Esophagus muscularis mucosa (tissue), 3 donors: ENCODE results near the gene OR13J1.

Experiments
- POLR2AphosphoS5 ChIP-seq, 2 donors: sonication (generic); formaldehyde crosslinking; IDR thresholded peaks; one replicate each; pipeline ENCODE4 v1.6.1; 2017; ENCODE audit warnings: antibody characterized with exemption in 2 of 2
- TF ChIP-seq, protein P1 (sequence below), 3 experiments: fragments of 200-600 bp in 2 of 3; fragments of 450-650 bp in 1 of 3; sonication (generic) in 2 of 3; IDR thresholded peaks; one replicate each; pipeline ENCODE4 v1.5.1; 2017 to 2019; ENCODE audit warnings: antibody characterized with exemption in 3 of 3, mild to moderate bottlenecking in 2 of 3, moderate library complexity in 1 of 3

DNA sequence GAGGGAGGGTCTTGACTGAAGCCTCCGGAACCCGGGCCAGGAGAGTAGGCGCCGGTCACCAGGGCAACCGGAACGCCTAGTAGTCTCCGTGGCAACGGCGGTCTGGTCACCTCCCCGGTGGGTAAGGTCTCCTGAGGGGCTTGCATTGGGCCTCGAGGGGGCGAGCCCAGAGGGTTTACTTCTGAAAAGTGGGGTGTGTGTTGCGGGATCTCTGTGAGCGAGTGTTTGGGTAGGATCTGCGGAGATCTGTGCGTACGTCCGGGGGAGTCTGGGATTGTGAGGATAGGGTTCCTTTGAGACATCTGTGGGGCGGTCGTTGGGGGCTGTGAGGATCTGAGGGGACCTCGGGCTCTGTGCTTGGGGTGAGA, 41.5 kb downstream of the OR13J1 start, which contains the start of gene FAM221B:
- TF ChIP-seq, protein P1, sequence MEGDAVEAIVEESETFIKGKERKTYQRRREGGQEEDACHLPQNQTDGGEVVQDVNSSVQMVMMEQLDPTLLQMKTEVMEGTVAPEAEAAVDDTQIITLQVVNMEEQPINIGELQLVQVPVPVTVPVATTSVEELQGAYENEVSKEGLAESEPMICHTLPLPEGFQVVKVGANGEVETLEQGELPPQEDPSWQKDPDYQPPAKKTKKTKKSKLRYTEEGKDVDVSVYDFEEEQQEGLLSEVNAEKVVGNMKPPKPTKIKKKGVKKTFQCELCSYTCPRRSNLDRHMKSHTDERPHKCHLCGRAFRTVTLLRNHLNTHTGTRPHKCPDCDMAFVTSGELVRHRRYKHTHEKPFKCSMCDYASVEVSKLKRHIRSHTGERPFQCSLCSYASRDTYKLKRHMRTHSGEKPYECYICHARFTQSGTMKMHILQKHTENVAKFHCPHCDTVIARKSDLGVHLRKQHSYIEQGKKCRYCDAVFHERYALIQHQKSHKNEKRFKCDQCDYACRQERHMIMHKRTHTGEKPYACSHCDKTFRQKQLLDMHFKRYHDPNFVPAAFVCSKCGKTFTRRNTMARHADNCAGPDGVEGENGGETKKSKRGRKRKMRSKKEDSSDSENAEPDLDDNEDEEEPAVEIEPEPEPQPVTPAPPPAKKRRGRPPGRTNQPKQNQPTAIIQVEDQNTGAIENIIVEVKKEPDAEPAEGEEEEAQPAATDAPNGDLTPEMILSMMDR (IDR thresholded peaks at IDR 0.05): no peak
- no peak for TF ChIP-seq POLR2AphosphoS5 (IDR thresholded peaks at IDR 0.05)
